GM21737 (cell line): Measurements from ENCODE around the gene GJD3.

ENCODE experiments used
- ATAC-seq: cut with Tn5 transposase; IDR thresholded peaks from one replicate; pipeline ENCODE4 v1.9.1; 2021; ENCODE audit warnings: mild to moderate bottlenecking, moderate library complexity; ENCODE audit not compliant: unreplicated experiment

GJD3 gene

GRCh38 chr17:40313668-40314583, 50.6 kb downstream of the GJD3 start:
- ATAC-seq: no peak
